Kidney epithelial cell (primary cell): ENCODE measurements around the gene HOMER2. TPM values are rescaled to one million over a fixed set of nuclear protein-coding genes. Genes with fewer than 3 reads are reported as not detected.

Experiments used
- DNase-seq: peaks from one replicate; pipeline ENCODE4 v3.0.0-alpha.2; 2010; ENCODE audit warnings: low read depth
- H3K27me3 ChIP-seq: 2 replicates; pipeline ENCODE4 v1.6.0; 2011; ENCODE audit warnings: low read length; ENCODE audit not compliant: control insufficient read depth, insufficient read depth
- H3K36me3 ChIP-seq: 2 replicates; pipeline ENCODE4 v1.5.1; 2011; ENCODE audit warnings: low read length; ENCODE audit not compliant: control insufficient read depth, insufficient read depth
- H3K4me3 ChIP-seq: 2 replicates; pipeline ENCODE4 v1.5.1; 2011; ENCODE audit warnings: low read depth, mild to moderate bottlenecking, control low read depth, low read length
- total RNA-seq: library from RNA; depleted of rRNA; stranded (reverse); fragments of >200 nt; gene quantifications from 2 replicates; pipeline ENCODE4 v1.2.3, GENCODE V29; 2015
- TF ChIP-seq, protein P1 (sequence below): IDR thresholded peaks from 2 replicates; pipeline ENCODE4 v1.5.1; 2011; ENCODE audit warnings: mild to moderate bottlenecking, moderate library complexity, low read length, control low read depth, inconsistent platforms; ENCODE audit not compliant: insufficient read depth, poor library complexity, severe bottlenecking

The HOMER2 gene
- total RNA-seq, 1 donor from 2014 or later = 56.4 TPM

DNA sequence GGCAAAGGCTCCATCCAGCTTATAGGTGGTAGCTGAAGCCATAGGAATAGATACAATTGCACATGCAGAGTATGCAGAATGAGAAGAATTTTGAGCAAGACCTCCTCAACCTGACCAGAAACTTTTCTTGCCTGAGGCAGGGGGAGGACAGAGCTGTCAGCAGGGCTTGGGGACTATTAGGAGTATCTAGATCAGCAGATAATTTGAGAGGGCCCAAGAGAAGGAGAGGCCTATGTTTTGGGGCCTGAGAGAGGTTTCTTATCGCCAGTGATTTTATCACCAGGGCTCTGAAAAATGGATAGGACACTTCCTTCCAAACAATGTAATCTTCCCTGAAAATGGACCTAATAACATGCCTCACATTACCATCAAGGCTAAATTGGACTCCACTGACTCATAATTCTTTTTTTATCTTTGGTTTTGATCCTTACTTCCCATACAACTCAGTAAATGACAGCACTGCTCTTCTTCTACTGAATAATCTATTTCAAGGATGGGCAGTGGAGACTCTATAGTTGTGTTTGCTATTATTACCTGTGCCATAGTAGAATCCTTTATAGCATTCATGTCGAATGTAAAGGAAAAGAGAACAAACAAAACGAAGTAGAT is 17.7 kb upstream of the HOMER2 start:
- TF ChIP-seq, protein P1, sequence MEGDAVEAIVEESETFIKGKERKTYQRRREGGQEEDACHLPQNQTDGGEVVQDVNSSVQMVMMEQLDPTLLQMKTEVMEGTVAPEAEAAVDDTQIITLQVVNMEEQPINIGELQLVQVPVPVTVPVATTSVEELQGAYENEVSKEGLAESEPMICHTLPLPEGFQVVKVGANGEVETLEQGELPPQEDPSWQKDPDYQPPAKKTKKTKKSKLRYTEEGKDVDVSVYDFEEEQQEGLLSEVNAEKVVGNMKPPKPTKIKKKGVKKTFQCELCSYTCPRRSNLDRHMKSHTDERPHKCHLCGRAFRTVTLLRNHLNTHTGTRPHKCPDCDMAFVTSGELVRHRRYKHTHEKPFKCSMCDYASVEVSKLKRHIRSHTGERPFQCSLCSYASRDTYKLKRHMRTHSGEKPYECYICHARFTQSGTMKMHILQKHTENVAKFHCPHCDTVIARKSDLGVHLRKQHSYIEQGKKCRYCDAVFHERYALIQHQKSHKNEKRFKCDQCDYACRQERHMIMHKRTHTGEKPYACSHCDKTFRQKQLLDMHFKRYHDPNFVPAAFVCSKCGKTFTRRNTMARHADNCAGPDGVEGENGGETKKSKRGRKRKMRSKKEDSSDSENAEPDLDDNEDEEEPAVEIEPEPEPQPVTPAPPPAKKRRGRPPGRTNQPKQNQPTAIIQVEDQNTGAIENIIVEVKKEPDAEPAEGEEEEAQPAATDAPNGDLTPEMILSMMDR = no peak
- Histone ChIP-seq H3K36me3 (no peaks in the 10 kb centered on the region), H3K27me3 (no peaks in the 10 kb centered on the region), H3K4me3 (no peak overlapping the region)
- no peak for DNase-seq

DNA sequence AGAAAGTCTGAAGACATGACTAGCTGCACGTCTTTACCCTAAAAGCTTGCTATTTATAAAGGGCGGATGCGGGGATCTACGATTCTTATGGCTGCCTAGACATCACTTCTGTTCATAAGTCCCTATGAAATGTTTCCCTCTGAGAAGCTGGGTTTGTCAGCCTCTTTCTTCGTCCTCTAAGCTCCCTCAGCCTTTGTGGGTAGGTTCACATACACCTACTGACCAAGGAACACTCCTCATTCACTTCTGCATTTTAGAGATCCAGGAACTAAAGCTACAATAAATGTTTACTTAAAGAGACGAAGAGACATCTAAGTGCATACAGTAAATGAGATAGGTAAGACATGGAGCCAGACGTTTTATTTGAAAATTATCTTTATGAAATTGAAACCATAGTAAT is 16.8 kb upstream of the HOMER2 start:
- Histone ChIP-seq H3K27me3 (no peaks in the 10 kb centered on the region), H3K36me3 (no peaks in the 10 kb centered on the region), H3K4me3 (no peak overlapping the region)
- no peak for DNase-seq
- TF ChIP-seq, protein P1 = no peak

DNA sequence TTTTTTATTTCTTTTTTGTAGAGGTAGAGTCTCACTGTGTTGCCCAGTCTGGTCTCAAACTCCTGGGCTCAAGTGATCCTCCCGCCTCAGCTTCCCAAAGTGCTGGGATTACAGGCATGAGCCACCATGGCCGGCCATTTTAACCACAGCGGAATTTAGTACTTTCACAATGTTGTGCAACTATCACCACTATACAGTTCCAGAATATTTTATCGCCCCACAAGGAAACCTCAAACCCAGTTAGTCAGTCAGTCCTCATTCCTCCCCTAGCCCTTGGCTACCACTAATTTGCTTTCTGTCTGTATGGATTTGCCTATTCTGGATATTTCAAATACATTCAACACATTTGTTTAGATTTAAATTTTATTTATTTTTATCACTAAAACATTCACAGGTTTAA is 15.5 kb upstream of the HOMER2 start:
- DNase-seq = no peak
- Histone ChIP-seq H3K4me3 (no peak overlapping the region), H3K36me3 (no peaks in the 10 kb centered on the region), H3K27me3 (no peaks in the 10 kb centered on the region)
- TF ChIP-seq, protein P1 = no peak

DNA sequence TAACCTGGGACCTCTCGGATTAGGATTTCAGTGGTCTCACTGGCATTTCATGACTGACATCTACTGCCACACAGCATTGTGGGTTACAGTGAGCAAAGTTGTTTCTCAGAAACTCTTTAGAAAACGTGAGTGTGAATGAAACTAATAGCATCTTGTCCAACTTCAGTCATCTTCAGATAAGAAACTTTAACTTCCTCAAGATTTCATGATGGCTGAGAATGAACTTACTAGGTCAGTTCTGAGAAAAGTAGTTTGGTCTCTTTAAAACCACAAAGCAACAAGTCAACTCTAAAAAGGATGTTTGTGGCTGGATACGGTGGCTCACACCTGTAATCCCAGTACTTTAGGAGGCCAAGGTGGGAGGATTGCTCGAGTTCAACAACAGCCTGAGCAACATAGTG is 14.2 kb upstream of the HOMER2 start:
- H3K36me3 ChIP-seq = no peaks in the 10 kb centered on the region
- H3K4me3 ChIP-seq = no peak overlapping the region
- H3K27me3 ChIP-seq = no peaks in the 10 kb centered on the region
- TF ChIP-seq, protein P1 = no peak
- no peak for DNase-seq

DNA sequence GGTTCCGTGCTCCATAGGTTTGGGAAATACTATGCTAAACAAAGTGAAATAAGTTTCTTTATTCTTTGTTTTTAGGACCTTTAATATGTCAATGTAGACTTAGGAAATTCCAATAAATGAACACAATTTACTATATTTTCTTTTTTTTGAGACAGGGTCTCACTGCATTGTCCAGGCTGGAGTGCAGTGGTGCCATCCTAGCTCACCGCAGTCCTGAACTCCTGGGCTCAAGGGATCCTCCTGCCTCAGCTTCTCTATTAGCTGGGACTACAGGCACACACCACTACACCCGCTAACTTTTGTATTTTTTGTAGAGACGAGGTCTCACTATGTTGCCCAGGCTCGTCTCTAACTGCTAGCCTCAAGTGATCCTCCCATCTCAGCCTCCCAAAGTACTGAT is 12.4 kb upstream of the HOMER2 start:
- TF ChIP-seq, protein P1 = no peak
- no peak for DNase-seq
- Histone ChIP-seq H3K27me3 (no peaks in the 10 kb centered on the region), H3K36me3 (no peaks in the 10 kb centered on the region), H3K4me3 (no peak overlapping the region)
